ENCODE measurements around the gene SLC16A12. TPM values are rescaled to one million over a fixed set of nuclear protein-coding genes. Genes with fewer than 3 reads are reported as not detected.

Gene SLC16A12, protein sequence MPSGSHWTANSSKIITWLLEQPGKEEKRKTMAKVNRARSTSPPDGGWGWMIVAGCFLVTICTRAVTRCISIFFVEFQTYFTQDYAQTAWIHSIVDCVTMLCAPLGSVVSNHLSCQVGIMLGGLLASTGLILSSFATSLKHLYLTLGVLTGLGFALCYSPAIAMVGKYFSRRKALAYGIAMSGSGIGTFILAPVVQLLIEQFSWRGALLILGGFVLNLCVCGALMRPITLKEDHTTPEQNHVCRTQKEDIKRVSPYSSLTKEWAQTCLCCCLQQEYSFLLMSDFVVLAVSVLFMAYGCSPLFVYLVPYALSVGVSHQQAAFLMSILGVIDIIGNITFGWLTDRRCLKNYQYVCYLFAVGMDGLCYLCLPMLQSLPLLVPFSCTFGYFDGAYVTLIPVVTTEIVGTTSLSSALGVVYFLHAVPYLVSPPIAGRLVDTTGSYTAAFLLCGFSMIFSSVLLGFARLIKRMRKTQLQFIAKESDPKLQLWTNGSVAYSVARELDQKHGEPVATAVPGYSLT
- total RNA-seq, result 0.56 and 0.96 TPM in 2 replicates

DNA sequence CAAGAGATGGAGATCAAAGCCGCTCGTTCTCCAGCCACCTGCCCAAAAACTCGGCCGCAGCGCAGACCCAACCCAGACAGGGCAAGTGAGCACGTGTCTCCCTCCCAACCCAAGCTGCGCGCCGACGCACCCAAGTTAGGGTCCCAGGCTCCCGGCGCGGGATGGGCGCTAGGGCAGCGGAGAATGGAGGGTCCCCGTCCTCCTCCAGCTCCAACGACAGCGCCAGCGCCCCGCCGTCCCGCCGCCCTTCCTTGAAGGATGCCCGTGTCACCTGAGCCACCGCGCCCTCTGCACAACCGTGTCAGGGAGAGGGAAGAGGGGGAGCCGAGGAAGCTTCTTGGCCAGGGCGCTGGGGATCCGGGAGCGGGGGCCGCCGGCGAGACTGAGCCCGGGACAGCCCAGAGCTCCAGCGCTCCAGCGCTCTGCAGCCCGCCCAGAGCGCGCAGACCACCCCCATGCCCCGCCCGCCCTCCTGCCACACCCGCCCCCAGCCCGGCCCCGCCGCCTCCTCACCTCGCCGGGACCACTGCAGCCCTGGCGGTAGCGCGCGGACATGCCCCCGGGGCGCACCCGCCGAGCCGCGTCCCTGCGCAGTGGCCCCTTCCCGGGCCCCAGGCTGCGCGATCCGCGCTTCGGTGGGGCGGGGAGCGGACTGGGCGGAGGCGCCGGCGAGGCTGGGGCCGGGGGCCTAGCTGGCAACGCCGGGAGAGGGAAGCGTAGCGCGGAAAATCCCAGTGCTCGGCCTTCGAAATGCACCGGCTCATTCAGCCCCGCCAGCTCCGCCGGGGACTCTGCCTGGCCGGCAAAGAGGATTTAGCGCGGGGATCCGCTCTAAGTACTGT, at the start of gene SLC16A12:
SLC16A12 (minus strand) TSS at position 424 of the 842 bp plus-strand sequence. CDS start 73,016 bp downstream, outside the sequence.

DNA sequence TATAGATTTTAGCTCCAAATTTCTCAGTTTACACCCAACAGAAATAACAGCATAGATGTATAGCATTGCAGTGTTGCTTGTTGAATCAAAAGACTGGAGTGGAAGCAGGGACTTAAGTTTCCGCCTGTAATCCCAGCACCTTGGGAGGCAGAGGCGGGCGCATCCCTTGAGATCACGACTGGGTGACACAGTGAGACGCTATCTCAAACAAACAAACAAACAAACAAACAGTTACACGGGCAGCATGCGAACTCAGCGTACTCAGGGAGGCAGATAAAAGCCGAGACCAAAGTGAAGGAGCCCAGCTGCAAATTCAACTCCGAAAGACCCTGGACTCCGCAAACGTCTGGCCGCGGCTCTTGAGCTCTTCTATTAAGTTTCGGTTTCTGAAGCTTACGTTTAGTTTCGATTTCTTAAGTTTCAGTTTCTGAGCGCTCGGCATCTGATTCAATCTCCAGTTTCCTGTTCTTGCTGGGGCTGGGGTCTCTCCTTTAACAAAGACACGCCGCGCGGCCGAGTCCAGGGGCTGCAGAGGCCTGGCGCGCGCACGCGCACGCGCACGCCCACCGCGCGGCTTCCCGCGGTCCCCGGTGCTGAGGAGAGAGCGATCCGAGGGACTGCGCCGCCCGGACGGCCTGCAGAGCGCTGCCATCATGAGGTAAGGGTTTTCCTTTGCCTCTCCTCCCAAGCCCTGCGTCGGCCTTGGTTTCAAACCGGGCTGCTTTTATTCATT, 121.1 kb downstream of the SLC16A12 start, which contains the start of gene IFIT5:
IFIT5 (plus strand) TSS at position 423 of the 733 bp plus-strand sequence; CDS start at position 654, 231 bp downstream.

DNA sequence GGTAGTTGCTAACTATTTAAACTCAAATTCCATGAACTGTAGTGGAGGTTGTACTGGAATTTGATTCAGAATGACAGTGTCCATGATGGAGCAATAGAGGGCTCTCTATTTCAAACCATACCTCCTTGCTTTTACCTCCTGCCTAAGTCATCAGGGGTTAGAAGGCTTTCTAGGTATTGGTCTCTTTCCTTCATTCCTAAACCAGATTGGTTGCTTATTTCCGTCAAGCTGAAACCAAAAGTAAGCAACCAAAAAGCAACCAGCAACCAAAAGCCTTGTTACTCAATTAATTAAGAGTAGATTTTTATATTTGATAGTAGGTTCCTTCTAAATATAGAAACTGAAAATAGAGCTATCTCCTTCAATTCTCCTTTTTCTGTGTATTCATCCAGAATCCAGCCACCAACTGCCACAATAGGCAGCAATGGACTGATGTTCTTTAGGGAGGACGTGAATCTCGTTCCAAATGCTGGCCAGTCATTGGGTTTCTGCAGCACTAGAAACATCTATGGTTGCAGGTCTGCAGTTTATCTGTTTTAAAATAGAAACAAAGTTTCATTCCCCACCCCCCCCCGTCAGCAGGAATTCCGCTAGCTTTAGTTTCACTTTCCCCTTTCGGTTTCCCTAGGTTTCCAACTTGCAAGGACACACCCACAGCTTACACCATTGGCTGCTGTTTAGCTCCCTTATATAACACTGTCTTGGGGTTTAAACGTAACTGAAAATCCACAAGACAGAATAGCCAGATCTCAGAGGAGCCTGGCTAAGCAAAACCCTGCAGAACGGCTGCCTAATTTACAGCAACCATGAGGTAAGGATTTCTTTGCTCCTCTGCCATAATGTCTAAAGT, 143.3 kb downstream of the SLC16A12 start, which contains the start of gene IFIT1:
IFIT1 (plus strand) TSS at position 717 of the 850 bp plus-strand sequence; CDS start at position 807, 90 bp downstream.

Other genes starting within 250 kb of the SLC16A12 start
- 12.3 and 22.8 TPM in 2 replicates for gene IFIT2, start 233.5 kb downstream of the SLC16A12 start, total RNA-seq
- 15.5 and 33.3 TPM in 2 replicates for gene IFIT3, start 207.6 kb downstream of the SLC16A12 start, total RNA-seq
- not detected in 2 replicates for gene IFIT1B, start 157.5 kb downstream of the SLC16A12 start, total RNA-seq
- 9.6 and 27.6 TPM in 2 replicates for gene IFIT1, start 143.0 kb downstream of the SLC16A12 start, total RNA-seq
- 24.3 and 40.0 TPM in 2 replicates for gene IFIT5, start 121.0 kb downstream of the SLC16A12 start, total RNA-seq
- gene PANK1, start 109.6 kb upstream of the SLC16A12 start, total RNA-seq, result 6.7 and 10.1 TPM in 2 replicates
- 4.8 and 21.3 TPM in 2 replicates for gene KIF20B, start 166.0 kb upstream of the SLC16A12 start, total RNA-seq

Measured in regular cardiac myocyte (primary cell).